H9 (cell line): ENCODE data around the gene NEGR1. TPM values are rescaled to one million over a fixed set of nuclear protein-coding genes. Genes with fewer than 3 reads are reported as not detected.

Experiments
- DNase-seq: peaks from one replicate; pipeline ENCODE4 v3.0.0-alpha.2; 2017
- H2AFZ ChIP-seq: one replicate; pipeline ENCODE4 v1.6.1; 2013; ENCODE audit warnings: mild to moderate bottlenecking, low read length, control low read depth, moderate library complexity
- H2AK5ac ChIP-seq: 2 replicates; pipeline ENCODE4 v1.6.1; 2013; ENCODE audit warnings: low read length, control low read depth, mixed read lengths; ENCODE audit not compliant: insufficient read length
- H2BK120ac ChIP-seq: one replicate; pipeline ENCODE4 v1.6.1; 2013; ENCODE audit warnings: low read depth, mild to moderate bottlenecking, low read length, control low read depth, inconsistent platforms; ENCODE audit not compliant: poor library complexity, severe bottlenecking
- H2BK12ac ChIP-seq: 2 replicates; pipeline ENCODE4 v1.6.1; 2013; ENCODE audit warnings: low read length, control low read depth, mixed read lengths, low read depth; ENCODE audit not compliant: insufficient read length
- H2BK15ac ChIP-seq: 2 replicates; pipeline ENCODE4 v1.6.1; 2013; ENCODE audit warnings: low read depth, low read length, control low read depth
- H2BK20ac ChIP-seq: one replicate; pipeline ENCODE4 v1.6.1; 2013; ENCODE audit warnings: low read depth, mild to moderate bottlenecking, low read length, control low read depth, inconsistent platforms; ENCODE audit not compliant: poor library complexity, severe bottlenecking
- H2BK5ac ChIP-seq: 2 replicates; pipeline ENCODE4 v1.6.1; 2013; ENCODE audit warnings: low read length, control low read depth, mixed read lengths; ENCODE audit not compliant: insufficient read length
- H3K14ac ChIP-seq: 2 replicates; pipeline ENCODE4 v1.6.1; 2013; ENCODE audit warnings: low read length, control low read depth; ENCODE audit not compliant: insufficient read depth
- H3K18ac ChIP-seq: 2 replicates; pipeline ENCODE4 v1.6.1; 2013; ENCODE audit warnings: low read depth, mild to moderate bottlenecking, mixed read lengths, low read length, control low read depth; ENCODE audit not compliant: insufficient read length
- H3K23ac ChIP-seq: 2 replicates; pipeline ENCODE4 v1.6.1; 2013; ENCODE audit warnings: low read length, control low read depth, mixed read lengths, low read depth; ENCODE audit not compliant: insufficient read length
- H3K23me2 ChIP-seq: 2 replicates; pipeline ENCODE4 v1.6.1; 2013; ENCODE audit warnings: low read depth, mild to moderate bottlenecking, mixed read lengths, low read length, control low read depth; ENCODE audit not compliant: insufficient read length, poor library complexity, severe bottlenecking
- H3K27ac ChIP-seq: 2 replicates; pipeline ENCODE4 v1.5.1; 2013; ENCODE audit warnings: low read length, control low read depth, mixed read lengths, low read depth; ENCODE audit not compliant: insufficient read length
- H3K27me3 ChIP-seq: 2 replicates; pipeline ENCODE4 v1.6.1; 2013; ENCODE audit warnings: low read length, control low read depth, inconsistent platforms; ENCODE audit not compliant: insufficient read depth
- H3K4ac ChIP-seq: 2 replicates; pipeline ENCODE4 v1.6.1; 2013; ENCODE audit warnings: low read depth, mild to moderate bottlenecking, control low read depth, inconsistent platforms, low read length, moderate library complexity
- H3K4me1 ChIP-seq: 2 replicates; pipeline ENCODE4 v1.6.1; 2013; ENCODE audit warnings: low read length, control low read depth, inconsistent platforms; ENCODE audit not compliant: insufficient read depth
- H3K4me2 ChIP-seq: 2 replicates; pipeline ENCODE4 v1.6.1; 2013; ENCODE audit warnings: low read length, control low read depth, mixed read lengths; ENCODE audit not compliant: insufficient read length, insufficient read depth
- H3K56ac ChIP-seq: 2 replicates; pipeline ENCODE4 v1.6.1; 2013; ENCODE audit warnings: low read depth, mild to moderate bottlenecking, mixed read lengths, low read length, control low read depth; ENCODE audit not compliant: insufficient read length
- H3K79me1 ChIP-seq: 2 replicates; pipeline ENCODE4 v1.6.1; 2013; ENCODE audit warnings: low read depth, mild to moderate bottlenecking, moderate library complexity, low read length, control low read depth, inconsistent platforms; ENCODE audit not compliant: insufficient read depth, poor library complexity, severe bottlenecking
- H3K79me2 ChIP-seq: 2 replicates; pipeline ENCODE4 v1.6.1; 2013; ENCODE audit warnings: low read length, control low read depth, inconsistent platforms; ENCODE audit not compliant: insufficient read depth
- H3K9ac ChIP-seq: 2 replicates; pipeline ENCODE4 v1.6.1; 2013; ENCODE audit warnings: low read length, control low read depth, mixed read lengths; ENCODE audit not compliant: insufficient read length; ENCODE audit errors: extremely low read depth
- H3K9me3 ChIP-seq: one replicate; pipeline ENCODE4 v1.6.1; 2013; ENCODE audit warnings: low read depth, low read length, inconsistent platforms; ENCODE audit not compliant: control insufficient read depth
- H3T11ph ChIP-seq: one replicate; pipeline ENCODE4 v1.6.1; 2013; ENCODE audit warnings: mild to moderate bottlenecking, low read length, control low read depth, inconsistent platforms
- H4K20me1 ChIP-seq: one replicate; pipeline ENCODE4 v1.6.1; 2013; ENCODE audit not compliant: control insufficient read depth, insufficient read length, insufficient read depth
- H4K5ac ChIP-seq: 2 replicates; pipeline ENCODE4 v1.6.1; 2013; ENCODE audit warnings: low read depth, mild to moderate bottlenecking, mixed read lengths, low read length, control low read depth; ENCODE audit not compliant: insufficient read length
- H4K8ac ChIP-seq: replicated peaks from 2 replicates; pipeline ENCODE4 v1.6.1; 2013; ENCODE audit warnings: low read length, control low read depth, mixed read lengths, low read depth; ENCODE audit not compliant: insufficient read length
- H4K91ac ChIP-seq: 2 replicates; pipeline ENCODE4 v1.6.1; 2013; ENCODE audit warnings: low read depth, mild to moderate bottlenecking, moderate library complexity, mixed read lengths, low read length, control low read depth; ENCODE audit not compliant: insufficient read length
- H3K27ac Mint-ChIP-seq, 3 experiments: 2 replicates in 2 of 3; 3 replicates in 1 of 3; pipeline ENCODE4 v1.8.0; 2020 to 2021; ENCODE audit warnings: mixed read lengths in 3 of 3, mild to moderate bottlenecking in 1 of 3, moderate library complexity in 1 of 3
- H3K27me3 Mint-ChIP-seq: 2 replicates; pipeline ENCODE4 v1.8.0; 2021; ENCODE audit warnings: low read depth, mild to moderate bottlenecking, moderate library complexity, mixed read lengths
- H3K36me3 Mint-ChIP-seq, 3 experiments: 2 replicates in 2 of 3; 3 replicates in 1 of 3; pipeline ENCODE4 v1.8.0; 2020 to 2021; ENCODE audit warnings: low read depth in 3 of 3, mixed read lengths in 3 of 3; ENCODE audit not compliant: insufficient read depth in 1 of 3
- H3K4me1 Mint-ChIP-seq, 2 experiments: 2 replicates each; pipeline ENCODE4 v1.8.0; 2020; ENCODE audit warnings: mixed read lengths in 2 of 2
- H3K4me3 Mint-ChIP-seq, 2 experiments: 2 replicates in 1 of 2; 3 replicates in 1 of 2; pipeline ENCODE4 v1.8.0; 2020 to 2021; ENCODE audit warnings: mild to moderate bottlenecking in 2 of 2, mixed read lengths in 2 of 2, moderate library complexity in 1 of 2
- H3K9me3 Mint-ChIP-seq, 2 experiments: 2 replicates in 1 of 2; 3 replicates in 1 of 2; pipeline ENCODE4 v1.8.0; 2020; ENCODE audit warnings: mild to moderate bottlenecking in 2 of 2, mixed read lengths in 2 of 2, moderate library complexity in 1 of 2
- CTCF ChIP-seq: fragments of 200-600 bp; sonication (generic); conservative IDR thresholded peaks from 3 replicates; pipeline ENCODE4 v1.8.0; 2021; ENCODE audit warnings: antibody characterized with exemption, mild to moderate bottlenecking
- total RNA-seq: library from RNA; stranded (reverse); gene quantifications from 2 replicates; pipeline ENCODE4 v1.2.1, GENCODE V29; 2021

The NEGR1 gene
- total RNA-seq, 1 experiment from 2014 or later: 0.13 TPM

GRCh38 chr1:71717186-71717585 lies 565.2 kb downstream of the NEGR1 start:
- Histone ChIP-seq H3K4me2 (no peak overlapping the region), H3K79me1 (no peaks in the 10 kb centered on the region), H2BK5ac (no peak overlapping the region), H2BK120ac (no peak overlapping the region), H2AFZ (no peak overlapping the region), H2BK20ac (no peak overlapping the region), H3K4ac (no peak overlapping the region), H2AK5ac (no peak overlapping the region), H2BK15ac (no peak overlapping the region), H3K27me3 (no peaks in the 10 kb centered on the region), H2BK12ac (no peak overlapping the region), H3K18ac (no peak overlapping the region), H3T11ph (no peak overlapping the region), H3K4me1 (no peaks in the 10 kb centered on the region), H3K14ac (no peak overlapping the region), H4K20me1 (no peaks in the 10 kb centered on the region), H3K9me3 (no peaks in the 10 kb centered on the region), H3K9ac (no peak overlapping the region), H3K23me2 (no peaks in the 10 kb centered on the region), H4K5ac (no peak overlapping the region), H3K27ac (no peak overlapping the region), H3K79me2 (no peaks in the 10 kb centered on the region), H4K8ac (no peak overlapping the region), H3K56ac (no peak overlapping the region), H4K91ac (no peak overlapping the region), H3K23ac (no peak overlapping the region)
- Mint-ChIP-seq H3K4me1 (peaks cover 2 to 3% of the 10 kb centered on the region in 2 experiments; a peak in 2 of 4 replicates), H3K4me3 (no peak overlapping the region), H3K27me3 (no peaks in the 10 kb centered on the region), H3K9me3 (peaks cover 6 to 8% of the 10 kb centered on the region in 2 experiments; a peak in 4 of 5 replicates), H3K27ac (no peak overlapping the region), H3K36me3 (peaks cover 0 to 9% (median 2%) of the 10 kb centered on the region in 3 experiments; a peak in 1 of 7 replicates)
- no peak for DNase-seq
- no peak for TF ChIP-seq CTCF
